Pancreas (tissue), 10 donors: ENCODE measurements around the gene BTG4. TPM values are rescaled to one million over a fixed set of nuclear protein-coding genes. Genes with fewer than 3 reads are reported as not detected.

Source experiments
- ATAC-seq, 4 donors: fragments of 200-7000 bp; cut with Tn5 transposase; one replicate each; pipeline versions ENCODE4 v1.8.0 to v1.9.1; 2020; ENCODE audit warnings: mild to moderate bottlenecking in 4 of 4, moderate library complexity in 4 of 4
- DNase-seq, 6 donors: peaks; one replicate each; pipeline ENCODE4 v3.0.0-alpha.2; 2020
- FAIRE-seq: peaks from 2 replicates; lab custom pipeline; 2012; peaks lifted over from hg19 to GRCh38; lab: Jason Lieb, UNC
- H3K27ac ChIP-seq, 4 donors: fragments of 200-600 bp; sonication (generic); 1 replicate in 3 of 4; 2 replicates in 1 of 4; pipeline versions ENCODE4 v1.5.0 to v1.8.0; 2020
- H3K27me3 ChIP-seq, 4 donors: fragments of 200-600 bp; one replicate each; pipeline ENCODE4 v1.8.0; 2021
- H3K36me3 ChIP-seq, 3 donors: fragments of 200-600 bp; sonication (generic) in 1 of 3; one replicate each; pipeline versions ENCODE4 v1.5.0 to v1.8.0; 2020 to 2021
- H3K4me1 ChIP-seq, 3 donors: fragments of 200-600 bp; one replicate each; pipeline ENCODE4 v1.8.0; 2021
- H3K4me3 ChIP-seq, 4 donors: fragments of 200-600 bp; sonication (generic) in 2 of 4; one replicate each; pipeline versions ENCODE4 v1.5.0 to v1.8.0; 2020 to 2021
- H3K9me3 ChIP-seq, 4 donors: fragments of 200-600 bp; one replicate each; pipeline ENCODE4 v1.8.0; 2021
- CTCF ChIP-seq, 4 donors: fragments of 200-600 bp; sonication (generic) in 3 of 4; IDR thresholded peaks; one replicate each; pipeline versions ENCODE4 v1.5.0 to v1.8.0; 2021; ENCODE audit warnings: antibody characterized with exemption in 4 of 4
- WGBS, 2 donors: extraction: QIAGEN DNeasy Blood & Tissue Kit; methylation state at CpG; one replicate each; pipeline ENCODE4 v1.1.7; 2013; 5-methylcytosine and 5-hydroxymethylcytosine counted together
- intact Hi-C, 3 donors: fragments of 100-400 bp; cut with DNase I; formaldehyde crosslinking; loops; one replicate each; pipeline versions ENCODE4 v1.11.1 to v1.14.2; 2022
- polyA plus RNA-seq, 2 donors: library from polyadenylated mRNA; stranded (reverse); fragments of 200-250 nt; gene quantifications; one replicate each; pipeline ENCODE4 v1.2.3, GENCODE V29; 2013
- total RNA-seq, 6 donors: library from RNA; stranded (reverse); fragmentation: NEBNext Ultra II Directional in 4 of 6; extraction: Animal tissue kit (Norgen Biotek cat#: 25700) in 4 of 6; gene quantifications; one replicate each; pipeline versions ENCODE4 v1.2.1 to v1.2.4, GENCODE V29; 2021 to 2023
- donor health status: healthy with polysubstance abuse.
- donor health status: DM: no; HTN: no; CAD: no; lungs with moderate emphysema.
- donor health status: DM: no; HTN: no; CAD: no.
- donor health status: control.
- donor health status: control.
- donor health status: Bipolar disorder and iron deficiency.
- donor health status: DM: yes; HTN: yes; CAD: no.
- donor health status: DM: no; HTN: no; CAD: no.
- donor health status: DM: no; HTN: no; CAD: no.
- donor health status: DM: yes; HTN: yes; CAD: no.

Gene BTG4
- total and polyA plus RNA-seq, 8 donors: not detected

- no peak overlapping the region for H3K27ac ChIP-seq
- H3K36me3 ChIP-seq: no peaks in the 10 kb centered on the region
- peaks cover 0 to 5% (median 0%) of the 10 kb centered on the region in 4 donors for H3K27me3 ChIP-seq
- no peak for FAIRE-seq
- DNase-seq: no peak
- no peak overlapping the region for H3K4me3 ChIP-seq
- no peak for ATAC-seq
- peaks cover 0 to 7% (median 0%) of the 10 kb centered on the region in 3 donors for H3K4me1 ChIP-seq
- no peaks in the 10 kb centered on the region for H3K9me3 ChIP-seq
- 66 to 81% methylated on average over 1 of the region's 1 CpG for WGBS, 2 donors
- TF ChIP-seq CTCF (IDR thresholded peaks at IDR 0.05): no peak
- intact Hi-C loops: no loop called here
These were observed 26.4 kb upstream of the BTG4 start for GRCh38 chr11:111538407-111539114.

DNA sequence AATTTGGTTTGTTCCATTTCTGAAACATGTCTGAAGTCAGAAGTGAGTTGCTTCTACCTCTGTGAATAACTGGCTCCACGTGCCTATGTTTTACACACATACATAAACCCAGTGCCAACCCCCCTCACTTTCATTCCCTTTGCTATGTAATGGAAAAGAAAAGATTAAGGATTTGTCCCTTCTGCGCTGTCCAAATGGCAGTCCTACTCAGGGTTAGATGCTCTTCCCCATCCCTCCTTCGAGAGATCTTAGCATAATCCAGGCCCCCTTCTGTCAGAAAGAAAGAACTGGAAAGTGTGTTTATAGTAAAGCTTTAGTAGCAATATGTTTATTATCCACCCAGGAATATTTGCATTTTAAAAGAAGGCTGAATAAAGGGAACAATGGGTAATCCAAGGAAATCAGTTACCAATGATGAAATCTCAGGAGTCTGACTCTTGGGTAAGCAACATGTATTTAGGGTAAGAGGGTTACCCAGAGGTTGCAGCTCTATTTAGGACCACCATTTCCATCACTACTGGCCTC, 25.2 kb upstream of the BTG4 start:
- 76 to 80% methylated on average over 3 of the region's 3 CpGs for WGBS, 2 donors
- intact Hi-C loops: no loop called here
- no peak for FAIRE-seq

GRCh38 chr11:111535281-111535680, 23.1 kb upstream of the BTG4 start:
- Histone ChIP-seq H3K4me3 (no peak overlapping the region), H3K27me3 (peaks cover 0 to 6% (median 2%) of the 10 kb centered on the region in 4 donors), H3K4me1 (no peaks in the 10 kb centered on the region), H3K27ac (no peak overlapping the region), H3K36me3 (no peaks in the 10 kb centered on the region), H3K9me3 (no peaks in the 10 kb centered on the region)
- no peak for TF ChIP-seq CTCF (IDR thresholded peaks at IDR 0.05)
- DNase-seq (no peak), FAIRE-seq (no peak), ATAC-seq (no peak)
- intact Hi-C loops: no loop called here
- 75 to 84% methylated on average over 6 of the region's 6 CpGs for WGBS, 2 donors

More for the DNA sequence above, 25.2 kb upstream of the BTG4 start:
- no peak for DNase-seq
- H3K36me3 ChIP-seq: no peaks in the 10 kb centered on the region
- H3K4me1 ChIP-seq: peaks cover 0 to 7% (median 0%) of the 10 kb centered on the region in 3 donors
- H3K4me3 ChIP-seq: no peak overlapping the region
- TF ChIP-seq CTCF (IDR thresholded peaks at IDR 0.05): no peak
- H3K9me3 ChIP-seq: no peaks in the 10 kb centered on the region
- no peak overlapping the region for H3K27ac ChIP-seq
- no peak for ATAC-seq
- H3K27me3 ChIP-seq: peaks cover 0 to 5% (median 0%) of the 10 kb centered on the region in 4 donors

- Histone ChIP-seq H3K27me3 (peaks cover 0 to 6% (median 2%) of the 10 kb centered on the region in 4 donors), H3K9me3 (no peaks in the 10 kb centered on the region), H3K4me1 (no peaks in the 10 kb centered on the region), H3K4me3 (no peak overlapping the region), H3K36me3 (no peaks in the 10 kb centered on the region), H3K27ac (no peak overlapping the region)
- DNase-seq (no peak), ATAC-seq (no peak), FAIRE-seq (no peak)
- intact Hi-C loops: no loop called here
- TF ChIP-seq CTCF (IDR thresholded peaks at IDR 0.05): no peak
- 79 to 81% methylated on average over 5 of the region's 5 CpGs for WGBS, 2 donors
These were observed 20.2 kb upstream of the BTG4 start for GRCh38 chr11:111532365-111532709.
